H9 (cell line): ENCODE results near the gene CST3. TPM values are rescaled to one million over a fixed set of nuclear protein-coding genes. Genes with fewer than 3 reads are reported as not detected.

Experiments used
- DNase-seq: peaks from one replicate; pipeline ENCODE4 v3.0.0-alpha.2; 2017
- H2AFZ ChIP-seq: one replicate; pipeline ENCODE4 v1.6.1; 2013; ENCODE audit warnings: mild to moderate bottlenecking, low read length, control low read depth, moderate library complexity
- H2AK5ac ChIP-seq: 2 replicates; pipeline ENCODE4 v1.6.1; 2013; ENCODE audit warnings: low read length, control low read depth, mixed read lengths; ENCODE audit not compliant: insufficient read length
- H2BK120ac ChIP-seq: one replicate; pipeline ENCODE4 v1.6.1; 2013; ENCODE audit warnings: low read depth, mild to moderate bottlenecking, low read length, control low read depth, inconsistent platforms; ENCODE audit not compliant: poor library complexity, severe bottlenecking
- H2BK12ac ChIP-seq: 2 replicates; pipeline ENCODE4 v1.6.1; 2013; ENCODE audit warnings: low read length, control low read depth, mixed read lengths, low read depth; ENCODE audit not compliant: insufficient read length
- H2BK15ac ChIP-seq: 2 replicates; pipeline ENCODE4 v1.6.1; 2013; ENCODE audit warnings: low read depth, low read length, control low read depth
- H2BK20ac ChIP-seq: one replicate; pipeline ENCODE4 v1.6.1; 2013; ENCODE audit warnings: low read depth, mild to moderate bottlenecking, low read length, control low read depth, inconsistent platforms; ENCODE audit not compliant: poor library complexity, severe bottlenecking
- H2BK5ac ChIP-seq: 2 replicates; pipeline ENCODE4 v1.6.1; 2013; ENCODE audit warnings: low read length, control low read depth, mixed read lengths; ENCODE audit not compliant: insufficient read length
- H3K14ac ChIP-seq: 2 replicates; pipeline ENCODE4 v1.6.1; 2013; ENCODE audit warnings: low read length, control low read depth; ENCODE audit not compliant: insufficient read depth
- H3K18ac ChIP-seq: 2 replicates; pipeline ENCODE4 v1.6.1; 2013; ENCODE audit warnings: low read depth, mild to moderate bottlenecking, mixed read lengths, low read length, control low read depth; ENCODE audit not compliant: insufficient read length
- H3K23ac ChIP-seq: 2 replicates; pipeline ENCODE4 v1.6.1; 2013; ENCODE audit warnings: low read length, control low read depth, mixed read lengths, low read depth; ENCODE audit not compliant: insufficient read length
- H3K23me2 ChIP-seq: 2 replicates; pipeline ENCODE4 v1.6.1; 2013; ENCODE audit warnings: low read depth, mild to moderate bottlenecking, mixed read lengths, low read length, control low read depth; ENCODE audit not compliant: insufficient read length, poor library complexity, severe bottlenecking
- H3K27ac ChIP-seq: 2 replicates; pipeline ENCODE4 v1.5.1; 2013; ENCODE audit warnings: low read length, control low read depth, mixed read lengths, low read depth; ENCODE audit not compliant: insufficient read length
- H3K27me3 ChIP-seq: 2 replicates; pipeline ENCODE4 v1.6.1; 2013; ENCODE audit warnings: low read length, control low read depth, inconsistent platforms; ENCODE audit not compliant: insufficient read depth
- H3K4ac ChIP-seq: 2 replicates; pipeline ENCODE4 v1.6.1; 2013; ENCODE audit warnings: low read depth, mild to moderate bottlenecking, control low read depth, inconsistent platforms, low read length, moderate library complexity
- H3K4me1 ChIP-seq: 2 replicates; pipeline ENCODE4 v1.6.1; 2013; ENCODE audit warnings: low read length, control low read depth, inconsistent platforms; ENCODE audit not compliant: insufficient read depth
- H3K4me2 ChIP-seq: 2 replicates; pipeline ENCODE4 v1.6.1; 2013; ENCODE audit warnings: low read length, control low read depth, mixed read lengths; ENCODE audit not compliant: insufficient read length, insufficient read depth
- H3K56ac ChIP-seq: 2 replicates; pipeline ENCODE4 v1.6.1; 2013; ENCODE audit warnings: low read depth, mild to moderate bottlenecking, mixed read lengths, low read length, control low read depth; ENCODE audit not compliant: insufficient read length
- H3K79me1 ChIP-seq: 2 replicates; pipeline ENCODE4 v1.6.1; 2013; ENCODE audit warnings: low read depth, mild to moderate bottlenecking, moderate library complexity, low read length, control low read depth, inconsistent platforms; ENCODE audit not compliant: insufficient read depth, poor library complexity, severe bottlenecking
- H3K79me2 ChIP-seq: 2 replicates; pipeline ENCODE4 v1.6.1; 2013; ENCODE audit warnings: low read length, control low read depth, inconsistent platforms; ENCODE audit not compliant: insufficient read depth
- H3K9ac ChIP-seq: 2 replicates; pipeline ENCODE4 v1.6.1; 2013; ENCODE audit warnings: low read length, control low read depth, mixed read lengths; ENCODE audit not compliant: insufficient read length; ENCODE audit errors: extremely low read depth
- H3K9me3 ChIP-seq: one replicate; pipeline ENCODE4 v1.6.1; 2013; ENCODE audit warnings: low read depth, low read length, inconsistent platforms; ENCODE audit not compliant: control insufficient read depth
- H3T11ph ChIP-seq: one replicate; pipeline ENCODE4 v1.6.1; 2013; ENCODE audit warnings: mild to moderate bottlenecking, low read length, control low read depth, inconsistent platforms
- H4K20me1 ChIP-seq: one replicate; pipeline ENCODE4 v1.6.1; 2013; ENCODE audit not compliant: control insufficient read depth, insufficient read length, insufficient read depth
- H4K5ac ChIP-seq: 2 replicates; pipeline ENCODE4 v1.6.1; 2013; ENCODE audit warnings: low read depth, mild to moderate bottlenecking, mixed read lengths, low read length, control low read depth; ENCODE audit not compliant: insufficient read length
- H4K8ac ChIP-seq: replicated peaks from 2 replicates; pipeline ENCODE4 v1.6.1; 2013; ENCODE audit warnings: low read length, control low read depth, mixed read lengths, low read depth; ENCODE audit not compliant: insufficient read length
- H4K91ac ChIP-seq: 2 replicates; pipeline ENCODE4 v1.6.1; 2013; ENCODE audit warnings: low read depth, mild to moderate bottlenecking, moderate library complexity, mixed read lengths, low read length, control low read depth; ENCODE audit not compliant: insufficient read length
- H3K27ac Mint-ChIP-seq, 3 experiments: 2 replicates in 2 of 3; 3 replicates in 1 of 3; pipeline ENCODE4 v1.8.0; 2020 to 2021; ENCODE audit warnings: mixed read lengths in 3 of 3, mild to moderate bottlenecking in 1 of 3, moderate library complexity in 1 of 3
- H3K27me3 Mint-ChIP-seq: 2 replicates; pipeline ENCODE4 v1.8.0; 2021; ENCODE audit warnings: low read depth, mild to moderate bottlenecking, moderate library complexity, mixed read lengths
- H3K36me3 Mint-ChIP-seq, 3 experiments: 2 replicates in 2 of 3; 3 replicates in 1 of 3; pipeline ENCODE4 v1.8.0; 2020 to 2021; ENCODE audit warnings: low read depth in 3 of 3, mixed read lengths in 3 of 3; ENCODE audit not compliant: insufficient read depth in 1 of 3
- H3K4me1 Mint-ChIP-seq, 2 experiments: 2 replicates each; pipeline ENCODE4 v1.8.0; 2020; ENCODE audit warnings: mixed read lengths in 2 of 2
- H3K4me3 Mint-ChIP-seq, 2 experiments: 2 replicates in 1 of 2; 3 replicates in 1 of 2; pipeline ENCODE4 v1.8.0; 2020 to 2021; ENCODE audit warnings: mild to moderate bottlenecking in 2 of 2, mixed read lengths in 2 of 2, moderate library complexity in 1 of 2
- H3K9me3 Mint-ChIP-seq, 2 experiments: 2 replicates in 1 of 2; 3 replicates in 1 of 2; pipeline ENCODE4 v1.8.0; 2020; ENCODE audit warnings: mild to moderate bottlenecking in 2 of 2, mixed read lengths in 2 of 2, moderate library complexity in 1 of 2
- CTCF ChIP-seq: fragments of 200-600 bp; sonication (generic); conservative IDR thresholded peaks from 3 replicates; pipeline ENCODE4 v1.8.0; 2021; ENCODE audit warnings: antibody characterized with exemption, mild to moderate bottlenecking
- WGBS: extraction: QIAGEN DNeasy Blood & Tissue Kit; methylation state at CpG from one replicate; pipeline ENCODE4 v1.1.7; 2013; ENCODE audit warnings: missing lambda C conversion rate, low lambda C conversion rate, mixed read lengths; ENCODE audit not compliant: insufficient read length; ENCODE audit errors: extremely low coverage; 5-methylcytosine and 5-hydroxymethylcytosine counted together
- total RNA-seq: library from RNA; stranded (reverse); gene quantifications from 2 replicates; pipeline ENCODE4 v1.2.1, GENCODE V29; 2021

Gene CST3
- total RNA-seq, 1 experiment from 2014 or later = 77.2 TPM

- no peak overlapping the region for H2BK120ac ChIP-seq
- no peaks in the 10 kb centered on the region for H3K79me1 ChIP-seq
- DNase-seq = no peak
- no peak overlapping the region for H4K91ac ChIP-seq
- no peak overlapping the region for H3K14ac ChIP-seq
- no peak overlapping the region for H3K18ac ChIP-seq
- no peak overlapping the region for H3K9ac ChIP-seq
- H3K23ac ChIP-seq = no peak overlapping the region
- H3K27me3 ChIP-seq = no peaks in the 10 kb centered on the region
- H2BK5ac ChIP-seq = no peak overlapping the region
- no peak for TF ChIP-seq CTCF
- Mint-ChIP-seq H3K36me3 (no peaks in the 10 kb centered on the region), H3K4me1 (peaks cover 0 to 16% of the 10 kb centered on the region in 2 experiments; a peak in 3 of 4 replicates), H3K9me3 (no peaks in the 10 kb centered on the region), H3K4me3 (no peak overlapping the region), H3K27me3 (no peaks in the 10 kb centered on the region; the same call in none of the 2 replicates), H3K27ac (no peak overlapping the region; a peak in 2 of 7 replicates)
- no peak overlapping the region for H2BK12ac ChIP-seq
- no peaks in the 10 kb centered on the region for H3K4me1 ChIP-seq
- no peak overlapping the region for H2BK20ac ChIP-seq
- no peak overlapping the region for H3T11ph ChIP-seq
- no peak overlapping the region for H4K8ac ChIP-seq
- no CpG with 5 or more reads among the region's 3 CpGs for WGBS
- H3K4me2 ChIP-seq = no peak overlapping the region
- no peaks in the 10 kb centered on the region for H4K20me1 ChIP-seq
- H3K79me2 ChIP-seq = no peaks in the 10 kb centered on the region
- no peak overlapping the region for H2BK15ac ChIP-seq
- no peak overlapping the region for H4K5ac ChIP-seq
- H3K56ac ChIP-seq = no peak overlapping the region
- no peaks in the 10 kb centered on the region for H3K9me3 ChIP-seq
- H3K4ac ChIP-seq = no peak overlapping the region
- no peaks in the 10 kb centered on the region for H3K23me2 ChIP-seq
- no peak overlapping the region for H3K27ac ChIP-seq
- no peak overlapping the region for H2AFZ ChIP-seq
- H2AK5ac ChIP-seq = no peak overlapping the region
Measured at GRCh38 chr20:23653400-23653938, 15.7 kb upstream of the CST3 start.
